Smooth muscle cell (in vitro differentiated cells): ENCODE measurements around the gene PAM16. TPM values are rescaled to one million over a fixed set of nuclear protein-coding genes. Genes with fewer than 3 reads are reported as not detected.

Experiments
- DNase-seq: peaks from one replicate; lab custom pipeline; 2025; ENCODE audit not compliant: unreplicated experiment; lab: John Stamatoyannopoulos, UW
- H2AFZ ChIP-seq: fragments of 200-600 bp; sonication (generic); 2 replicates; pipeline ENCODE4 v1.6.0; 2016; ENCODE audit warnings: antibody characterized with exemption, low read depth, mild to moderate bottlenecking
- H3F3A ChIP-seq: fragments of 200-600 bp; sonication (generic); 2 replicates; pipeline ENCODE4 v1.6.0; 2017; ENCODE audit warnings: antibody characterized with exemption, low read depth
- H3K27ac ChIP-seq: fragments of 200-600 bp; sonication (generic); 2 replicates; pipeline ENCODE4 v1.5.1; 2016; ENCODE audit warnings: low read depth, mild to moderate bottlenecking
- H3K27me3 ChIP-seq: fragments of 200-600 bp; sonication (generic); 2 replicates; pipeline ENCODE4 v1.6.1; 2016; ENCODE audit warnings: low read depth, mild to moderate bottlenecking
- H3K36me3 ChIP-seq: fragments of 200-600 bp; sonication (generic); 2 replicates; pipeline ENCODE4 v1.5.1; 2016; ENCODE audit warnings: low read depth
- H3K4me1 ChIP-seq: fragments of 200-600 bp; sonication (generic); 2 replicates; pipeline ENCODE4 v1.5.1; 2016; ENCODE audit warnings: low read depth
- H3K4me2 ChIP-seq: fragments of 200-600 bp; sonication (generic); 2 replicates; pipeline ENCODE4 v1.6.0; 2016; ENCODE audit warnings: mild to moderate bottlenecking
- H3K4me3 ChIP-seq: fragments of 200-600 bp; sonication (generic); 2 replicates; pipeline ENCODE4 v1.5.1; 2016; ENCODE audit warnings: mild to moderate bottlenecking
- H3K79me2 ChIP-seq: fragments of 200-600 bp; sonication (generic); 2 replicates; pipeline ENCODE4 v1.6.0; 2016; ENCODE audit warnings: low read depth, mild to moderate bottlenecking
- H3K9ac ChIP-seq: fragments of 200-600 bp; sonication (generic); 2 replicates; pipeline ENCODE4 v1.6.0; 2016; ENCODE audit warnings: low read depth
- H3K9me3 ChIP-seq: fragments of 200-600 bp; sonication (generic); replicated peaks from 2 replicates; pipeline ENCODE4 v1.5.1; 2016; ENCODE audit warnings: low read depth
- H4K20me1 ChIP-seq: fragments of 200-600 bp; sonication (generic); 2 replicates; pipeline ENCODE4 v1.6.0; 2016; ENCODE audit warnings: low read depth
- WGBS: methylation state at CpG from one replicate; pipeline ENCODE4 v1.1.7; 2016; ENCODE audit warnings: low lambda C conversion rate; 5-methylcytosine and 5-hydroxymethylcytosine counted together
- polyA plus RNA-seq: library from polyadenylated mRNA; unstranded; fragments of >200 nt; fragmentation: Nextera tagmentation; extraction: Ambion mirVana; gene quantifications from 2 replicates; pipeline ENCODE4 v1.2.1, GENCODE V29; 2016
- total RNA-seq: library from RNA; depleted of rRNA; stranded (reverse); fragments of >200 nt; gene quantifications from 2 replicates; pipeline ENCODE4 v1.2.3, GENCODE V29; 2014
- TF ChIP-seq, protein P1 (sequence below): fragments of 200-600 bp; sonication (generic); IDR thresholded peaks from 2 replicates; pipeline ENCODE4 v1.5.1; 2017; ENCODE audit warnings: borderline replicate concordance, mild to moderate bottlenecking, antibody characterized with exemption; ENCODE audit not compliant: insufficient read depth, poor library complexity, severe bottlenecking

PAM16 gene
- total and polyA plus RNA-seq, 2 experiments from 2014 or later, result 29.6 to 47.7 TPM

DNA sequence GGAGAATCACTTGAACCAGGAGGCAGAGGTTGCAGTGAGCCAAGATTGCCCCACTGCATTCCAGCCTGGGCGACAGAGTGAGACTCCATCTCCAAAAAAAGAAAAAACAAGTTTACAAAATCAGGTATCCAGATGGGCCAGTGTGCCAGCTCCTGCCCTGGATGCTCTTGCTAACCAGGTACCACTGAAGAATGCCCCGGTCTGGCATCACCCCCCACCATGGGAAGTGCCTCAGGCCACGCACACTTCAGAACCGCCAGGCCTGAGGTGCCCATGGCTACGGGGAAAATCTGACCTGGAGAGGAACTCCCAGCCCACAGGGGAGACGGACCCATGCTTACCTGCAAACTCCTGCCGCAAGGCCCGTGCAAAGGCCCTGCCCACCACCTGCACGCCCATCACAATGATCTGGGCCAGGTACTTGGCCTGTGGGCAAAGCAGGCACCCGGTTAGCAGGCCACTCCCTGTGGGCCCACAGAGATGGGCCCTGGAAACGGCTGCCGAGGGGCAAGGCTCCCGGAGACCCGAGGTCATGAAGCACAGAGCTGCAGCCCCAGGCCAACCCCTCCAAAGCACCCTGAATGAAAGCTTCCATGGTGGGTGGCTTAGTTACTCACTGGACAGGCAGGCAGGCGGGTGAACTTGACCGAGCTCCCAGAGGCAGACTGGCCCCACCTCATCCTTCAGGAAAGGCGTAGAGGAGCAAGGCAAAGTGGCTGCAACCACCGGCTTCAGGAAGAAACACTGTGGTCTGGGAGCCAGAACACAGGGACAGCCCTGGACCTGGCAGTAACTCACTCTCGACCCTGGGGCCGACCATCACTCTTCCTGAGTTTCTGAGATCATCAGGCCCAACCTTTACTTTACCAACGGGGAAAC, 8.0 kb downstream of the PAM16 start:
- Histone ChIP-seq H3K9me3 (no peaks in the 10 kb centered on the region), H2AFZ (no peak overlapping the region), H3K36me3 (no peaks in the 10 kb centered on the region), H3K79me2 (peaks cover 25% of the 10 kb centered on the region), H3K4me2 (no peak overlapping the region), H3K27me3 (no peaks in the 10 kb centered on the region), H3F3A (no peaks in the 10 kb centered on the region), H3K27ac (no peak overlapping the region), H4K20me1 (peaks cover 70% of the 10 kb centered on the region), H3K9ac (no peak overlapping the region), H3K4me3 (no peak overlapping the region), H3K4me1 (no peaks in the 10 kb centered on the region)
- 91% methylated on average over 21 of the region's 21 CpGs for WGBS
- TF ChIP-seq, protein P1, sequence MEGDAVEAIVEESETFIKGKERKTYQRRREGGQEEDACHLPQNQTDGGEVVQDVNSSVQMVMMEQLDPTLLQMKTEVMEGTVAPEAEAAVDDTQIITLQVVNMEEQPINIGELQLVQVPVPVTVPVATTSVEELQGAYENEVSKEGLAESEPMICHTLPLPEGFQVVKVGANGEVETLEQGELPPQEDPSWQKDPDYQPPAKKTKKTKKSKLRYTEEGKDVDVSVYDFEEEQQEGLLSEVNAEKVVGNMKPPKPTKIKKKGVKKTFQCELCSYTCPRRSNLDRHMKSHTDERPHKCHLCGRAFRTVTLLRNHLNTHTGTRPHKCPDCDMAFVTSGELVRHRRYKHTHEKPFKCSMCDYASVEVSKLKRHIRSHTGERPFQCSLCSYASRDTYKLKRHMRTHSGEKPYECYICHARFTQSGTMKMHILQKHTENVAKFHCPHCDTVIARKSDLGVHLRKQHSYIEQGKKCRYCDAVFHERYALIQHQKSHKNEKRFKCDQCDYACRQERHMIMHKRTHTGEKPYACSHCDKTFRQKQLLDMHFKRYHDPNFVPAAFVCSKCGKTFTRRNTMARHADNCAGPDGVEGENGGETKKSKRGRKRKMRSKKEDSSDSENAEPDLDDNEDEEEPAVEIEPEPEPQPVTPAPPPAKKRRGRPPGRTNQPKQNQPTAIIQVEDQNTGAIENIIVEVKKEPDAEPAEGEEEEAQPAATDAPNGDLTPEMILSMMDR, result no peak
- DNase-seq, result no peak

DNA sequence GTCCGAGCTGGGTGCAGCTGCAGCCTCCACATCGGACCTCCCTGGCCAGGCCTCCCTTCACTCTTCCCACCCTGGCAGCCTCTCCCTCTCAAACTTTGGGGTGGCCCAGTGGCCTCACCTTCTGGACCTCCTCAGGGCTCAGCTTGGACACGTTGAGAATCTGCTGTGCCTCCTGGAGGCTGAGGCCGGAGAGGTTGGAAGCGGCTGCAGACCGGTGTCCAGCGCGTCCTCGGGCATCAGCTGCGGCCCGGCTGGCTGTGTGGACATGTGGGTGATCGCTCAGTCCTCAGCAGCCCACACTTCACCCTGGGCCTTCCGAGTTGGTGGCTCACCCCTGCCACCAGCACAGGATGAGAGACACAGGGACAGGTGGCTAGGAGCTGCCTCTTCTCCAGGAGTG, 9.9 kb downstream of the PAM16 start:
- no peak overlapping the region for H3K4me2 ChIP-seq

DNA sequence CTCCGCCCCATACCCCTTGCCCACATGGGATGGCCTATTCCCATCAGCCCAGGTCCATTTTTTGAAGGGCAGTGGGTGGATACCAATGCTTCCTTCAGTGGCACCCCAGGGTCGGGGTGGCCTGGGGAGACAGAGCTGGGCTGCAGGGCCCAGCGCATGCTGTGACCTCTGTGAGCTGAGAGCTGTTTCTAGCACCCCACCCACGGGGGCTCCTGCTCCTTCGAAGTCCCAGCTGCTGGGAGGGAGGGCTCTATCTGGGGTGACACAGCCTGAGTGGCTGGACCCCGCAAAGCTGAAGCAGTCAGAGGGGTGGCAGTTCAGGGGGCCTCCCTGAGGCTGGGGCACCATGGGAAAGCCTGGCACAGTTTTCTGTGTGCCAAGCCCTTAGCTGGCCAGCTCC, 10.7 kb downstream of the PAM16 start:
- no peak overlapping the region for H3K4me2 ChIP-seq
- H3K36me3 ChIP-seq, result no peaks in the 10 kb centered on the region
- DNase-seq, result no peak
- H3K9ac ChIP-seq, result no peak overlapping the region
- H3K79me2 ChIP-seq, result peaks cover 20% of the 10 kb centered on the region
- TF ChIP-seq, protein P1, result no peak
- 91% methylated on average over 6 of the region's 6 CpGs for WGBS
- no peaks in the 10 kb centered on the region for H3K27me3 ChIP-seq
- H4K20me1 ChIP-seq, result peaks cover 54% of the 10 kb centered on the region
- H3K9me3 ChIP-seq, result no peaks in the 10 kb centered on the region
- no peaks in the 10 kb centered on the region for H3F3A ChIP-seq
- no peak overlapping the region for H3K27ac ChIP-seq
- no peaks in the 10 kb centered on the region for H3K4me1 ChIP-seq
- no peak overlapping the region for H2AFZ ChIP-seq
- H3K4me3 ChIP-seq, result no peak overlapping the region

More for the DNA sequence above, 9.9 kb downstream of the PAM16 start:
- H3K27ac ChIP-seq, result no peak overlapping the region
- TF ChIP-seq, protein P1, result no peak
- H3K36me3 ChIP-seq, result no peaks in the 10 kb centered on the region
- H3K79me2 ChIP-seq, result peaks cover 20% of the 10 kb centered on the region
- no peak overlapping the region for H3K4me3 ChIP-seq
- H3K9ac ChIP-seq, result no peak overlapping the region
- H2AFZ ChIP-seq, result no peak overlapping the region
- no peaks in the 10 kb centered on the region for H3K4me1 ChIP-seq
- no peaks in the 10 kb centered on the region for H3K9me3 ChIP-seq
- DNase-seq, result no peak
- no peaks in the 10 kb centered on the region for H3F3A ChIP-seq
- H4K20me1 ChIP-seq, result peaks cover 54% of the 10 kb centered on the region
- no peaks in the 10 kb centered on the region for H3K27me3 ChIP-seq
- 96% methylated on average over 12 of the region's 13 CpGs for WGBS

DNA sequence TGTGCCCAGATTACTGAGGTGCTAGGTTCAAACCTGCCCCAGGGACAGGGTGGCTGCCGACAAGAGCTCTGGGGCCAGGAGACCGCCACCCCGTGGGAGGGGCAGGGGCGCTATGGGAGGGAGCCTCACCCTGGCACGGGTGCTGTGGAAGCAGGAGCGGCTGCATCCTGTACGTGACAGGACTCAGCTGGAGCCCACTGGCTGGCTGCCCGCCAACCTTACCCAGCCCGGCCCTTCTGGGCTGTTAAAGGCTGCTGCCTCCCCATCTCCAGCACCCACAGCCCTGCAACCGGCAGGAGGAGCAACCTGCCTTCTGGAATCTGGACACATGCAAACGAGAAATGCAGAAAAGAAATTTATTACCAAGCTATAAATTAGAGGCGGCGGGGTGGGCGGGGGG, 11.2 kb downstream of the PAM16 start:
- Histone ChIP-seq H3K9ac (no peak overlapping the region), H3K79me2 (peaks cover 20% of the 10 kb centered on the region), H3K4me3 (no peak overlapping the region), H4K20me1 (peaks cover 53% of the 10 kb centered on the region), H3K27ac (no peak overlapping the region), H3K9me3 (no peaks in the 10 kb centered on the region), H3K4me1 (no peaks in the 10 kb centered on the region), H3K27me3 (no peaks in the 10 kb centered on the region), H2AFZ (no peak overlapping the region), H3F3A (no peaks in the 10 kb centered on the region), H3K36me3 (no peaks in the 10 kb centered on the region), H3K4me2 (no peak overlapping the region)
- TF ChIP-seq, protein P1, result no peak
- WGBS, result 93% methylated on average over 14 of the region's 14 CpGs
- no peak for DNase-seq
